ENCODE measurements around the gene NSMF. TPM values are rescaled to one million over a fixed set of nuclear protein-coding genes. Genes with fewer than 3 reads are reported as not detected.

The NSMF gene
- total and polyA plus RNA-seq, 2 donors (not counting 3 experiments of a cell fraction or from before 2014, with no cell fraction given), result 43.3 to 53.7 TPM

GRCh38 chr9:137421838-137422603 lies 37.1 kb downstream of the NSMF start:
- DNase-seq (ENCODE audit: low read depth, low spot score) (no peak), FAIRE-seq (peak; percentile 44)
- peak overlapping the region; percentile 46 for H3K27ac ChIP-seq (ENCODE audit: insufficient read depth, low read depth, low read length)
- H3K9me1 ChIP-seq (replicated peaks; ENCODE audit: control insufficient read depth, extremely low read depth, insufficient read depth, low read length), result no peaks in the 10 kb centered on the region
- intact Hi-C loops (cut with micrococcal nuclease) (loop anchor here (10.0 kb wide), 1 partner anchor 103 kb away; no protein-coding TSS in a partner anchor), dilution Hi-C loops (cut with MboI; ENCODE audit: extremely low pct_ligation_motif_present, low sequenced_read_pairs) (no loop called here)
- no peaks in the 10 kb centered on the region for H3K9me3 ChIP-seq (replicated peaks; ENCODE audit: control insufficient read depth, insufficient read depth, low read length)
- ChIA-PET POLR2A (interaction anchor here (1.6 kb wide), 1 partner anchor 120 kb away, joined by 5 read pairs; the partner anchor contains the start of gene NRARP), CTCF (interaction anchor here (0.9 to 2.5 kb wide), 12 partner anchors 9 to 165 kb away, joined by 4 to 31 read pairs (median 10); partner anchors contain the start of genes ENTPD8, NRARP and NSMF)
- peaks cover 43% of the 10 kb centered on the region for H3K79me2 ChIP-seq (ENCODE audit: control insufficient read depth, insufficient read depth, low read length)
- peak overlapping the region; percentile 75 for H3K9ac ChIP-seq (replicated peaks; ENCODE audit: extremely low read depth, insufficient read depth, low read length)
- peaks cover 14% of the 10 kb centered on the region for H3K4me1 ChIP-seq (ENCODE audit: control insufficient read depth, extremely low read depth, insufficient read depth, low read length)
- no peaks in the 10 kb centered on the region for H4K20me1 ChIP-seq (replicated peaks; ENCODE audit: control insufficient read depth, extremely low read depth, insufficient read depth, low read length)
- H3K36me3 ChIP-seq (ENCODE audit: control insufficient read depth in 2 of 2, extremely low read depth in 1 of 2, insufficient read depth in 2 of 2, low read length in 2 of 2), result peaks cover 0 to 2% of the 10 kb centered on the region in 2 experiments
- no peak for TF ChIP-seq MAX (IDR thresholded peaks at IDR 0.05; ENCODE audit: insufficient read depth, insufficient read length)
- no peak for TF ChIP-seq EZH2 (IDR thresholded peaks at IDR 0.05; ENCODE audit: borderline replicate concordance, low read depth, low read length, severe bottlenecking)
- TF ChIP-seq JUN (IDR thresholded peaks at IDR 0.05; ENCODE audit: borderline replicate concordance, insufficient read depth, insufficient read length, low read depth), result no peak
- TF ChIP-seq CTCF (IDR thresholded peaks at IDR 0.05; ENCODE audit: extremely low read depth in 1 of 2, insufficient read depth in 1 of 2, low read depth in 1 of 2, low read length in 2 of 2), result no peak
- no peak for TF ChIP-seq POLR2A (IDR thresholded peaks at IDR 0.05; ENCODE audit: low read depth, low read length)
- no peak for TF ChIP-seq MYC (IDR thresholded peaks at IDR 0.05; ENCODE audit: low read depth, low read length)
- no peak for TF ChIP-seq FOS (IDR thresholded peaks at IDR 0.05; ENCODE audit: borderline replicate concordance, insufficient read depth, low read length)
- no peak for TF ChIP-seq POLR2AphosphoS5 (IDR thresholded peaks at IDR 0.05; ENCODE audit: insufficient read depth, low read depth, low read length)
- no peak for TF ChIP-seq GATA2 (IDR thresholded peaks at IDR 0.05; ENCODE audit: insufficient read depth, insufficient read length, low read depth, low read length)
- H3K4me2 ChIP-seq (ENCODE audit: insufficient read depth, low read length), result peak overlapping the region; percentile 96
- BruUV-seq (replicated peaks), result TSS peak; percentile 41
- H3K4me3 ChIP-seq (replicated peaks in 1 of 3; ENCODE audit: insufficient read depth in 1 of 3, low read depth in 1 of 3, low read length in 3 of 3), result peak overlapping the region; percentile 61 to 93 (median 92)
- H2AFZ ChIP-seq (ENCODE audit: low read depth, low read length), result peak overlapping the region; percentile 73
- H3K27me3 ChIP-seq (ENCODE audit: control insufficient read depth in 2 of 2, insufficient read depth in 2 of 2, low read length in 2 of 2), result no peaks in the 10 kb centered on the region
